ENCODE results near the gene ASCC3.

ASCC3 gene

DNA sequence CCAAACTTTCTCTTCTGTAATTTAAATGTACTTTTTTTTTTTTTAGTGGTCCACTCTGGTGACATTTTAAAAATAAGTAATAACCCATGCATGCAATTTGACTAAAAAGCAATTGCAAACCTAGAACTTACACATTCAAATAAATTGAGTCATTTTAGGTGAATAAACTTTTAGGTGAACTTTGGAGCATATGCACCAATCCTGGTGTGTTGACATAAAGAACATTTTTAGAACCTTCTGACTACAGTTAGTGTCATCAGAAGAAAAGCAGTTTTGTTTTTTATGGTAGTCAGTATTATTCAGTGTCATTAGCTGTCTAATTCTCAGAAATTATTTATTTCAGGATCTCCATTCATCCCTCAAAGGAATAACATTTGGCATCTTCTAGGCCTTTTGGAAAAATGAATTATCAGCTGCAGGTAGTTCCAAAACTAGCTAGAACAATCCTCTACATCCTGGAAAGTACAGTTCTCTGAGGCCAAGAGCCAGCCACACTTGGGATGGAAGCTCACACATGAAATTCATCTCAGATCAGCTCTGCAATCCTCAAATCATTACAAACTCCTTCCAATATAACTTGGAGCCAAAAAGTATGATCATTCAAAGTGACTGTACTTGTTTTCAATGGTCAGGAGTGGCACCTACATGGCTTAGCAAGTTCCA, 378.0 kb downstream of the ASCC3 start:
- no peak for TF ChIP-seq CTBP1 (IDR thresholded peaks at IDR 0.05; ENCODE audit: borderline replicate concordance)
- TF ChIP-seq SUZ12 (IDR thresholded peaks at IDR 0.05): no peak
- TF ChIP-seq FOXA1 (IDR thresholded peaks at IDR 0.05): no peak
- TF ChIP-seq ELF4 (IDR thresholded peaks at IDR 0.05): no peak
- no peak for TF ChIP-seq SP1 (IDR thresholded peaks at IDR 0.05)
- TF ChIP-seq FOXM1 (IDR thresholded peaks at IDR 0.05; ENCODE audit: borderline replicate concordance): no peak
- TF ChIP-seq TARDBP (IDR thresholded peaks at IDR 0.05): no peak
- no peak for TF ChIP-seq HDGF (IDR thresholded peaks at IDR 0.05; ENCODE audit: borderline replicate concordance)
- TF ChIP-seq BHLHE40 (IDR thresholded peaks at IDR 0.05; ENCODE audit: borderline replicate concordance): no peak
- TF ChIP-seq FOXK2 (IDR thresholded peaks at IDR 0.05): no peak
- no peak for DNase-seq (ENCODE audit: extremely low spot score)
- ChIA-PET POLR2A (no interaction called here), CTCF (interaction anchor here (1.1 kb wide), 1 partner anchor 387 kb away, joined by 3 read pairs; no protein-coding TSS in a partner anchor)

DNA sequence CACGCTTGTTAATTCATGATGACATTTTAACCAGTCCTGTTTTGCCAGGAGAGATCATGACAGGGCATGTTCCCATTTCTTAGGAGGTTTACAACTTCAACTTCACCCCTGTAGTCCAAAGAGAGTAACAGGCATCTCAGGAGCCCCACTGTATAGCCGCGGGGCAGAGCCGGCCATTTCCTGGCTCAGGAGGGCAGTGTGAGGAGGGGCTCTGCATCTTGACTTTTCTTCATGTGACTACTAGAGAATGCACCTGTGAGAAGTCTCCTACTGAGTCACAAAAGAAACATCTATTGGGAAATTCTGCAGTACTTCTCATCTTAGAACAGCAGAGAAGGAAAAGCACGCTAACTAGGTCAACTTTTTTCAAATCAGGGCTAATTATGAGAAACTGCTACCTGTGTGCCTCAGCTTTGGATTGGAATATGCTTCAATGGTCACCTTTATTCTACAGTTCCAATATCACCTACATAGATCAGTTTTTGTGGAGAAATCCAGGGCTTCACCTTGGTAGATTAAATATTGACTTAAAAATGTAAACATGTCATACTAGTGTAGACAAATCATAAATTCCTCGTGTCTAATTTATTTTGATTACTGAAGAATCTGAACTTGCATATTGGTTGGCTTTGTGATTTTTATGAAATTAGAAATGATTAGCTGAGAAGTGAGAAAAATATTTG, 387.8 kb downstream of the ASCC3 start:
- POLR2A ChIA-PET: no interaction called here
- CTCF ChIA-PET: interaction anchor here (0.6 kb wide), 1 partner anchor 39 kb away, joined by 5 read pairs; no protein-coding TSS in a partner anchor
- TF ChIP-seq HDGF (IDR thresholded peaks at IDR 0.05; ENCODE audit: borderline replicate concordance) (no peak), SUZ12 (IDR thresholded peaks at IDR 0.05) (no peak), ELF4 (IDR thresholded peaks at IDR 0.05) (no peak), TARDBP (IDR thresholded peaks at IDR 0.05) (no peak), FOXK2 (IDR thresholded peaks at IDR 0.05) (no peak), SP1 (IDR thresholded peaks at IDR 0.05) (no peak), L3MBTL2 (conservative IDR thresholded peaks at IDR 0.05) (no peak), LEF1 (IDR thresholded peaks at IDR 0.05; ENCODE audit: borderline replicate concordance) (no peak)
- DNase-seq (ENCODE audit: extremely low spot score): no peak

DNA sequence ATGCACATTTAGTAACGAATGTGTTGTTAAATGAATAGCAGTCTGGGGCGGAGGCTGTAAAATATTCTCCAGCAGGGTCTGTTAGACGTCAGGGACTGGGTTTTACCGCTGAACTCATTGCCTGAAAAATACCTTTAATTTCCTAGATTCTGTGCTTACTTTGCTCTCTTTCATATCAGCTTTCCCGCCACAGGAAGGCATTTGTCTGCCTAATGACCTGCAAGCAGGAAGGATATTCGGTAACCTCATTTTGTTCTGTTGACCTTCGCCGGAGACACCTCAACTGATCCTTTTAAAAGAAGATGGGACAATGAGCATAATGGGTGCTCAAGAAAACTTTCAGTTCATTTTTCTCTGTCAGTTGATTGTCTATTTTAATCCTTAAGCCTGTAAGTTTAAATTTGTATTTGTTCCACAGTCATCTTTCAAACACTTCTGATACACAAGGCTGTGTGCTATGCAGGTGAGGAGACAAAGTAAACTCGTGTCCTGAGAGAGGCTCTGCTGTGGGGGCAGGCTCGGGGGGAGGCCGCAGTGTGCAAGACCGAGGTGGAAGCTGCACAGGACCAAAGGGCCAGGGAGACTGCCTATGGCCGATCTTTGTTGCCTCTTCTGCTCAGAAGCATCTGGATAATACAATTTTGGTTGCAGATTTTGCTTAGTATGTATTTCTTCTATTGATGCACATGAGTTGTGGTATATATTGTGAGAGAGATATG, 389.0 kb downstream of the ASCC3 start:
- DNase-seq (ENCODE audit: extremely low spot score): no peak
- POLR2A ChIA-PET: no interaction called here
- CTCF ChIA-PET: no interaction called here
- TF ChIP-seq FOXM1 (IDR thresholded peaks at IDR 0.05; ENCODE audit: borderline replicate concordance) (no peak), NFRKB (IDR thresholded peaks at IDR 0.05) (no peak), FOXA1 (IDR thresholded peaks at IDR 0.05) (no peak), BHLHE40 (IDR thresholded peaks at IDR 0.05; ENCODE audit: borderline replicate concordance) (no peak), ARNT (IDR thresholded peaks at IDR 0.05) (no peak), ZNF384 (IDR thresholded peaks at IDR 0.05) (no peak), ELF4 (IDR thresholded peaks at IDR 0.05) (no peak), LEF1 (IDR thresholded peaks at IDR 0.05; ENCODE audit: borderline replicate concordance) (no peak), FOXK2 (IDR thresholded peaks at IDR 0.05) (no peak), HDGF (IDR thresholded peaks at IDR 0.05; ENCODE audit: borderline replicate concordance) (no peak), SP1 (IDR thresholded peaks at IDR 0.05) (no peak)
- TF ChIP-seq, protein P1, sequence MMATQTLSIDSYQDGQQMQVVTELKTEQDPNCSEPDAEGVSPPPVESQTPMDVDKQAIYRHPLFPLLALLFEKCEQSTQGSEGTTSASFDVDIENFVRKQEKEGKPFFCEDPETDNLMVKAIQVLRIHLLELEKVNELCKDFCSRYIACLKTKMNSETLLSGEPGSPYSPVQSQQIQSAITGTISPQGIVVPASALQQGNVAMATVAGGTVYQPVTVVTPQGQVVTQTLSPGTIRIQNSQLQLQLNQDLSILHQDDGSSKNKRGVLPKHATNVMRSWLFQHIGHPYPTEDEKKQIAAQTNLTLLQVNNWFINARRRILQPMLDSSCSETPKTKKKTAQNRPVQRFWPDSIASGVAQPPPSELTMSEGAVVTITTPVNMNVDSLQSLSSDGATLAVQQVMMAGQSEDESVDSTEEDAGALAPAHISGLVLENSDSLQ (IDR thresholded peaks at IDR 0.05): no peak

DNA sequence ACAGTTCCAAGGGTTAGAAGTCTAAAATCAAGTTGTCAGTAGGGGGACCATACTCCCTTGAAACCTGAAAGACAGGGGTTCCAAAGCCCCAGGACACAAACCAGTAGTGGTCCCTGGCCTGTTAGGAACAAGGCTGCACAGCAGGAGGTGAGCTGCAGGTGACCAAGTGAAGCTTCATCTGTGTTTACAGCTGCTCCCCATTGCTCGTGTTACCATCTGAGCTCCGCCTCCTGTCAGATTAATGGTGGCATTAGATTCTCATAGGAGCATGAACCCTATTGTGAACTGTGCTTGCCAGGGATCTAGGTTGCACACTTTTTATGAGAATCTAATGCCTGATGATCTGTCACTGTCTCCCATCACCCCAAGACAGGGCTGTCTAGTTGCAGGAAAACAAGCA, 391.1 kb downstream of the ASCC3 start:
- ChIA-PET POLR2A (no interaction called here), CTCF (no interaction called here)
- DNase-seq (ENCODE audit: extremely low spot score): no peak
- TF ChIP-seq TARDBP (IDR thresholded peaks at IDR 0.05) (no peak), SUZ12 (IDR thresholded peaks at IDR 0.05) (no peak), HDGF (IDR thresholded peaks at IDR 0.05; ENCODE audit: borderline replicate concordance) (no peak), ZNF384 (IDR thresholded peaks at IDR 0.05) (no peak), CTBP1 (IDR thresholded peaks at IDR 0.05; ENCODE audit: borderline replicate concordance) (no peak), SP1 (IDR thresholded peaks at IDR 0.05) (no peak), ARNT (IDR thresholded peaks at IDR 0.05) (no peak), L3MBTL2 (conservative IDR thresholded peaks at IDR 0.05) (no peak), ELF4 (IDR thresholded peaks at IDR 0.05) (no peak), FOXA1 (IDR thresholded peaks at IDR 0.05) (no peak), FOXM1 (IDR thresholded peaks at IDR 0.05; ENCODE audit: borderline replicate concordance) (no peak), FOXK2 (IDR thresholded peaks at IDR 0.05) (no peak), LEF1 (IDR thresholded peaks at IDR 0.05; ENCODE audit: borderline replicate concordance) (no peak), BHLHE40 (IDR thresholded peaks at IDR 0.05; ENCODE audit: borderline replicate concordance) (no peak), NFRKB (IDR thresholded peaks at IDR 0.05) (no peak)
- TF ChIP-seq, protein P1 (IDR thresholded peaks at IDR 0.05): no peak

DNA sequence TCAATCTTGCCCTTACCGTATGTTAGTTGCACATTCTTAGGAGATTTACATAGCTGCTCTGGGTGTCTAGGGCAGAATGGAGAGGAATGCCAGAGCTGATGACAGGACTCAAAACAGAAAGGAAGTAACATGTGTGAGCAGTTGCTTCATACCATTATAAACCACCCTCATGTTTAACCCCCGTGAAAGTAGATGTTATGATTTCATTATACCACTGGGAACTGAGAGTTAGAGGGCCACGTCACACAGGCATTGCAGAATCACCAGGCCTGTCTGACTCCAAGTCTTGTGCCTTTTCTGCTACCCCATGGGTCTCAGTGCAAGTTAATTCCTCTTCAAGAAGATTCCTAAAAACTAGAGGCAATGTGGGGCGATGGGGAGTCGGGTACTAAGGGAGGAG, 392.9 kb downstream of the ASCC3 start:
- POLR2A ChIA-PET: no interaction called here
- no peak for DNase-seq (ENCODE audit: extremely low spot score)
- TF ChIP-seq, protein P1 (IDR thresholded peaks at IDR 0.05): no peak
- TF ChIP-seq L3MBTL2 (conservative IDR thresholded peaks at IDR 0.05) (no peak), ARNT (IDR thresholded peaks at IDR 0.05) (no peak), FOXM1 (IDR thresholded peaks at IDR 0.05; ENCODE audit: borderline replicate concordance) (no peak), FOXK2 (IDR thresholded peaks at IDR 0.05) (no peak), LEF1 (IDR thresholded peaks at IDR 0.05; ENCODE audit: borderline replicate concordance) (no peak), TARDBP (IDR thresholded peaks at IDR 0.05) (no peak), NFRKB (IDR thresholded peaks at IDR 0.05) (no peak), SUZ12 (IDR thresholded peaks at IDR 0.05) (no peak)
- CTCF ChIA-PET: no interaction called here

Measured in HEK293T (cell line).